Measurements from ENCODE around the gene SGCD. TPM values are rescaled to one million over a fixed set of nuclear protein-coding genes. Genes with fewer than 3 reads are reported as not detected.

SGCD gene
- total RNA-seq, 1 donor from 2014 or later: 7.5 TPM

GRCh38 chr5:156477196-156477595 is 150.2 kb downstream of the SGCD start:
- no peak for TF ChIP-seq CTCF (IDR thresholded peaks at IDR 0.05)
- Histone ChIP-seq H3K4me3 (no peak overlapping the region), H3K36me3 (no peaks in the 10 kb centered on the region), H3K27ac (no peak overlapping the region), H3K27me3 (no peaks in the 10 kb centered on the region), H3K4me1 (peaks cover 17% of the 10 kb centered on the region), H3K9me3 (no peaks in the 10 kb centered on the region)
- no peak for ATAC-seq
- DNase-seq: no peak
- intact Hi-C loops (cut with DNase I): no loop called here

- no peak overlapping the region for H3K27ac ChIP-seq
- H3K36me3 ChIP-seq: no peaks in the 10 kb centered on the region
- ATAC-seq (peak; percentile 33), DNase-seq (no peak)
- TF ChIP-seq CTCF (IDR thresholded peaks at IDR 0.05): no peak
- H3K4me1 ChIP-seq: peaks cover 4% of the 10 kb centered on the region
- H3K9me3 ChIP-seq: no peaks in the 10 kb centered on the region
- H3K27me3 ChIP-seq: no peaks in the 10 kb centered on the region
- H3K4me3 ChIP-seq: no peak overlapping the region
- intact Hi-C loops (cut with DNase I): no loop called here
These were observed 152.9 kb downstream of the SGCD start for GRCh38 chr5:156479849-156480248.

- no peak for DNase-seq
- Histone ChIP-seq H3K27ac (no peak overlapping the region), H3K4me3 (no peak overlapping the region), H3K27me3 (no peaks in the 10 kb centered on the region), H3K36me3 (no peaks in the 10 kb centered on the region), H3K4me1 (no peaks in the 10 kb centered on the region), H3K9me3 (no peaks in the 10 kb centered on the region)
- TF ChIP-seq CTCF (IDR thresholded peaks at IDR 0.05): no peak
- intact Hi-C loops (cut with DNase I): no loop called here
- no peak for ATAC-seq
These were observed 154.8 kb downstream of the SGCD start for GRCh38 chr5:156481741-156482140.

- H3K27me3 ChIP-seq: no peaks in the 10 kb centered on the region
- ATAC-seq: no peak
- no peaks in the 10 kb centered on the region for H3K9me3 ChIP-seq
- H3K36me3 ChIP-seq: no peaks in the 10 kb centered on the region
- TF ChIP-seq CTCF (IDR thresholded peaks at IDR 0.05): no peak
- H3K4me1 ChIP-seq: no peaks in the 10 kb centered on the region
- no peak overlapping the region for H3K27ac ChIP-seq
- intact Hi-C loops (cut with DNase I): no loop called here
- H3K4me3 ChIP-seq: no peak overlapping the region
- no peak for DNase-seq
These were observed 155.9 kb downstream of the SGCD start for GRCh38 chr5:156482818-156483217.

GRCh38 chr5:156486394-156487238 is 159.7 kb downstream of the SGCD start:
- intact Hi-C loops (cut with DNase I): no loop called here
- H3K27ac ChIP-seq: no peak overlapping the region
- ATAC-seq (no peak), DNase-seq (no peak)
- H3K9me3 ChIP-seq: no peaks in the 10 kb centered on the region
- no peaks in the 10 kb centered on the region for H3K36me3 ChIP-seq
- H3K4me3 ChIP-seq: no peak overlapping the region
- H3K4me1 ChIP-seq: no peaks in the 10 kb centered on the region
- no peak for TF ChIP-seq CTCF (IDR thresholded peaks at IDR 0.05)
- no peaks in the 10 kb centered on the region for H3K27me3 ChIP-seq

Data from upper lobe of right lung (tissue), 1 donor.